A673 (cell line): ENCODE measurements around the gene DAB2IP. TPM values are rescaled to one million over a fixed set of nuclear protein-coding genes. Genes with fewer than 3 reads are reported as not detected.
"Not testable (repeated sequence)": the region's sequence is repeated elsewhere in the genome, so short reads cannot be mapped to it uniquely, and the experiment has no call there.

Source experiments
- BruUV-seq: library from RNA; stranded (reverse); fragments of 400-500 nt; replicated peaks from 2 replicates; lab custom pipeline; 2021; lab: Mats Ljungman, UMichigan
- CTCF ChIA-PET: fragments of 300-600 bp; sonication (Branson Sonifier 250); formaldehyde crosslinking; loops from one replicate; lab custom pipeline; 2022; ENCODE audit warnings: antibody characterized with exemption; lab: Charles Lee
- POLR2A ChIA-PET: fragments of 300-600 bp; sonication (Branson Sonifier 250); formaldehyde crosslinking; loops from one replicate; lab custom pipeline; 2022; ENCODE audit warnings: antibody characterized with exemption; ENCODE audit not compliant: low non-redundant PET; lab: Charles Lee
- DNase-seq: peaks from one replicate; pipeline ENCODE4 v3.0.0-alpha.2; 2015; ENCODE audit warnings: low spot score
- H3K27ac ChIP-seq: fragments of 200-600 bp; sonication (generic); 2 replicates; pipeline ENCODE4 v1.5.1; 2016; ENCODE audit warnings: mixed run types, low read depth, mild to moderate bottlenecking, mixed read lengths, antibody characterized with exemption, low read length; ENCODE audit not compliant: poor library complexity, severe bottlenecking
- H3K27me3 ChIP-seq: fragments of 200-600 bp; sonication (generic); replicated peaks from 2 replicates; pipeline ENCODE4 v1.6.1; 2017; ENCODE audit warnings: mixed run types, low read depth, mild to moderate bottlenecking, mixed read lengths, antibody characterized with exemption, low read length; ENCODE audit not compliant: insufficient read depth, poor library complexity
- H3K36me3 ChIP-seq: fragments of 200-600 bp; sonication (generic); 2 replicates; pipeline ENCODE4 v1.6.1; 2016; ENCODE audit warnings: mixed run types, mild to moderate bottlenecking, mixed read lengths, antibody characterized with exemption, low read length; ENCODE audit not compliant: insufficient read depth, poor library complexity, severe bottlenecking
- H3K4me1 ChIP-seq: fragments of 200-600 bp; sonication (generic); 2 replicates; pipeline ENCODE4 v1.6.1; 2017; ENCODE audit warnings: mixed run types, mild to moderate bottlenecking, mixed read lengths, antibody characterized with exemption, low read length; ENCODE audit not compliant: insufficient read depth, poor library complexity, severe bottlenecking
- H3K4me3 ChIP-seq: fragments of 200-600 bp; sonication (generic); 2 replicates; pipeline ENCODE4 v1.5.1; 2016; ENCODE audit warnings: low read depth, mixed run types, mild to moderate bottlenecking, mixed read lengths, low read length; ENCODE audit not compliant: poor library complexity, severe bottlenecking
- H3K9me3 ChIP-seq: fragments of 200-600 bp; sonication (generic); 2 replicates; pipeline ENCODE4 v1.6.1; 2016; ENCODE audit warnings: mixed run types, low read depth, mild to moderate bottlenecking, mixed read lengths, antibody characterized with exemption, low read length; ENCODE audit not compliant: poor library complexity, severe bottlenecking
- EZH2 ChIP-seq: fragments of 200-600 bp; sonication (generic); IDR thresholded peaks from 2 replicates; pipeline ENCODE4 v1.6.1; 2017; ENCODE audit warnings: borderline replicate concordance, low read depth, mild to moderate bottlenecking, mixed read lengths, antibody characterized with exemption, low read length; ENCODE audit not compliant: poor library complexity, severe bottlenecking
- intact Hi-C: fragments of 100-400 bp; cut with micrococcal nuclease; formaldehyde crosslinking; loops from one replicate; pipeline ENCODE4 v1.10.0; 2022; ENCODE audit not compliant: unreplicated experiment
- total RNA-seq: library from RNA; stranded (reverse); gene quantifications from 2 replicates; pipeline ENCODE4 v1.2.3, GENCODE V29; 2021
- TF ChIP-seq, protein P1 (sequence below): fragments of 300-800, 200-600 bp; sonication (generic); conservative IDR thresholded peaks from 2 replicates; pipeline ENCODE4 v1.5.1; 2017; ENCODE audit warnings: low read depth, mild to moderate bottlenecking, antibody characterized with exemption, low read length, moderate library complexity, mixed read lengths

The DAB2IP gene
- total RNA-seq, 1 experiment from 2014 or later, result 34.5 TPM

DNA sequence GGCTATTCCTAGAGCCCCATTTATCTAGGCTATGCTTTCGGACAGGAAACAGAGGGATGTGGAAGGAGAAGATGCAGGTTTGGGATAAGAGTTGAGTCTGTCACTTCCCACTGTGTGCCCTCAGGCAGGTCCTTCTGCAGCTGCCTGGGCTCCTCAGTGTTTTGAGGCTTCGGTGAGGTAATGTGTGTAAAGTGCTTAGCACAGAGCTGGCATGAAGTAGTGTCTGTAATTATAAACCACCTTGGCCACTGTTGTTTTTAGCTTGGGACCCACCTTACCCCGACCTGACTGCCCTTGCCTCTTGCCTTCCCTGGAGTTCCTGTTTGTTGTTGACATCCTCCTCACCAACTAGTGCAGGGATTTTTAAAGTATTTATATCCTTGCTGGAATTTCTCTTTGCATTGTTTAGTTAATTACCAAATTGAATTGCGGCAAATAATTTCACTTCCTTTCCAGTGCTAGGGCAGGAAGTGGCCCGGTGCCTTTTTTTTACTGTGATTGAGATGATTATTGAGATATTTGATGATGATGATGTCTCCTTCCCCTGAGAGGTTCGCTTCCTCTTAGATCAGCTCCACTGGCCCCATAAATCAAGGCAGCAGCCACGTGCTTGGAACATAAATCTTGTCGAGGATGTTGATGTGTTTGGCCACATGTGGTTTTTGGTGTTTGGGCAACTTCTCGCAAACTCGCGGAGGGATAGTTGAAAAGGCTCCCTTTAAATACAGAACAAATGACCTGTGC, 38.3 kb upstream of the DAB2IP start:
- Histone ChIP-seq H3K36me3 (no peaks in the 10 kb centered on the region), H3K27me3 (peaks cover 25% of the 10 kb centered on the region), H3K4me3 (no peak overlapping the region), H3K9me3 (no peaks in the 10 kb centered on the region), H3K27ac (no peak overlapping the region), H3K4me1 (peaks cover 20% of the 10 kb centered on the region)
- TF ChIP-seq, protein P1, sequence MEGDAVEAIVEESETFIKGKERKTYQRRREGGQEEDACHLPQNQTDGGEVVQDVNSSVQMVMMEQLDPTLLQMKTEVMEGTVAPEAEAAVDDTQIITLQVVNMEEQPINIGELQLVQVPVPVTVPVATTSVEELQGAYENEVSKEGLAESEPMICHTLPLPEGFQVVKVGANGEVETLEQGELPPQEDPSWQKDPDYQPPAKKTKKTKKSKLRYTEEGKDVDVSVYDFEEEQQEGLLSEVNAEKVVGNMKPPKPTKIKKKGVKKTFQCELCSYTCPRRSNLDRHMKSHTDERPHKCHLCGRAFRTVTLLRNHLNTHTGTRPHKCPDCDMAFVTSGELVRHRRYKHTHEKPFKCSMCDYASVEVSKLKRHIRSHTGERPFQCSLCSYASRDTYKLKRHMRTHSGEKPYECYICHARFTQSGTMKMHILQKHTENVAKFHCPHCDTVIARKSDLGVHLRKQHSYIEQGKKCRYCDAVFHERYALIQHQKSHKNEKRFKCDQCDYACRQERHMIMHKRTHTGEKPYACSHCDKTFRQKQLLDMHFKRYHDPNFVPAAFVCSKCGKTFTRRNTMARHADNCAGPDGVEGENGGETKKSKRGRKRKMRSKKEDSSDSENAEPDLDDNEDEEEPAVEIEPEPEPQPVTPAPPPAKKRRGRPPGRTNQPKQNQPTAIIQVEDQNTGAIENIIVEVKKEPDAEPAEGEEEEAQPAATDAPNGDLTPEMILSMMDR, result no peak
- TF ChIP-seq EZH2, result no peak
- POLR2A ChIA-PET, result no interaction called here
- no TSS peak for BruUV-seq
- CTCF ChIA-PET, result no interaction called here
- intact Hi-C loops, result no loop called here
- DNase-seq, result peak; percentile 94

DNA sequence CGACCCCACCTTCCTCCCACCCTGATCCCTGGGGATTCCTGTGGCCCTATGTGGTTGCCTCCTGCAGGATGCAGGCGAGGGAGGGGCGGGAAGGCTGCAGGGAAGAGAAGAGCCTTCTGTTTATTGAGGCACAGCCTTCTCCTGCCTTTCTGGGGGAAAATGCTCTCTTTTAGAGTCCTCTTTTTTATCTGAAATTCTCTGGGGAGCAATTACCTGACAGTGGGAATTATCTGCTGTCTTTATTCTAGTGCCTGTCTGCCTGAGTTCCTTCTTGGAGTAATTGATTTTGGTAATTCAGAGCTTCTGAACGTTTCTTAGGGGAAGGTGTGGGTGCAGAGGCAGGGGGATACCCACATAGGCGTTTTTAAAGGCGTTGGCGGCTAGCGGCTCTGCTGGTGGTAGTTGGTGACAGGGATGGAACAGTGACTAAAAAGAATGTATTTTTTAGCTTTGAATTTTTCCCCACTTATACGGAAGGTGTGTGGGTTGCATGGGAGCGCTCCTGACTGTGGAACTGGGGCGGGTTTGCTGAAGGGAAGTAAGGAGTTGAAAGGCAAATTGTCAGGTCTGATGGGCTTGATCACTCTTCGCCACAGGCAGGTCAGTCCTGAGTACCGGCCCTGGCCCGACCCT, 35.2 kb upstream of the DAB2IP start:
- Histone ChIP-seq H3K4me1 (peaks cover 18% of the 10 kb centered on the region), H3K27ac (no peak overlapping the region), H3K27me3 (peaks cover 15% of the 10 kb centered on the region), H3K4me3 (no peak overlapping the region), H3K9me3 (no peaks in the 10 kb centered on the region), H3K36me3 (no peaks in the 10 kb centered on the region)
- ChIA-PET POLR2A (interaction anchor here (0.7 kb wide), 1 partner anchor 676 kb away, joined by 7 read pairs; no protein-coding TSS in a partner anchor), CTCF (interaction anchor here (0.7 kb wide), 1 partner anchor 25 kb away, joined by 3 read pairs; no protein-coding TSS in a partner anchor)
- intact Hi-C loops, result loop anchor here (5.0 kb wide), 1 partner anchor 64 kb away; no protein-coding TSS in a partner anchor
- no peak for DNase-seq
- BruUV-seq, result no TSS peak
- TF ChIP-seq, protein P1, result no peak
- no peak for TF ChIP-seq EZH2

DNA sequence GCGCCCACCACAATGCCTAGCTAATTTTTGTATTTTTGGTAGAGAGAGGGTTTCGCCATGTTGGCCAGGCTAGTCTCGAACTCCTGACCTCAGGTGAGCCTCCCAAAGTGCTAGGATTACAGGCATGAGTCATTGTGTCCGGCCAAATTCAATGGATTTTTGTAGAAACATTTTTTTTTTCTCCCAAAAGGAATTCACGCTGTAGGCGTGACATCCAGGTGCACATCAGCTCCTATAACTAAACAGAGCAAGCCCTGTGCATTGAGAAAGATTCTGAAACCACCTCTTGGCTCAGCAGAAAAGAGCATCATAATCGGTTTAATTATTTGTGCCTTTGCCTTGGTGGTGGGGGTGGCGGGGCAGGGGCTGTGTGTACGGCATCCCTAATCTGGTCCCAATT, 32.9 kb upstream of the DAB2IP start:
- Histone ChIP-seq H3K9me3 (no peaks in the 10 kb centered on the region), H3K27ac (no peak overlapping the region), H3K4me3 (no peak overlapping the region), H3K36me3 (no peaks in the 10 kb centered on the region), H3K27me3 (peaks cover 5% of the 10 kb centered on the region), H3K4me1 (peaks cover 7% of the 10 kb centered on the region)
- no peak for DNase-seq
- intact Hi-C loops, result loop anchor here (5.0 kb wide), 1 partner anchor 66 kb away; no protein-coding TSS in a partner anchor
- no TSS peak for BruUV-seq
- no peak for TF ChIP-seq EZH2
- TF ChIP-seq, protein P1, result no peak
- ChIA-PET POLR2A (no interaction called here), CTCF (no interaction called here)

DNA sequence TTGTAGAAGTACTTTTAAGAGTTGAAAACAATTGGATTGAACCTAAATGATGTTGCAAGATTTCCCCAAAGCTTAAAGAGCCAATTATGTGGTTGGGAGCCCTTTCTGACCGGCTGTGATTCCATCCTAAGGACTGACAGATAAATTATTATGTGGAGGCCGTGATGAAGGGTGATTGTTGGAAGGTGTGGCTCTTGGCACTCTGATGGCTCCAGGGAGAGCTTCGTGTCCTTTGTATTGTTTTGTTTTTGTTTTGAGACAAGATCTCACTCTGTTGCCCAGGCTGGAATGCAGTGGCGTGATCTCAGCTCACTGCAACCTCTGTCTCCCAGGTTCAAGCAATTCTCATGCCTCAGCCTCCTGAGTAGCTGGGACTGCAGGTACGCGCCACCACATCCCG, 32.5 kb upstream of the DAB2IP start:
- H3K4me3 ChIP-seq, H3K36me3 ChIP-seq, H3K27me3 ChIP-seq, BruUV-seq, POLR2A ChIA-PET, H3K27ac ChIP-seq, H3K4me1 ChIP-seq, DNase-seq, H3K9me3 ChIP-seq: not testable (repeated sequence)
- intact Hi-C loops, result loop anchor here (5.0 kb wide), 1 partner anchor 67 kb away; no protein-coding TSS in a partner anchor
- CTCF ChIA-PET, result interaction anchor here (1.3 kb wide), 1 partner anchor 8 kb away, joined by 4 read pairs; no protein-coding TSS in a partner anchor
